ENCODE measurements around the gene SLCO4A1. TPM values are rescaled to one million over a fixed set of nuclear protein-coding genes. Genes with fewer than 3 reads are reported as not detected.

SLCO4A1 gene
- total and polyA plus RNA-seq, 2 donors (not counting 3 experiments of a cell fraction or from before 2014, with no cell fraction given), result 1.4 to 4.1 TPM

DNA sequence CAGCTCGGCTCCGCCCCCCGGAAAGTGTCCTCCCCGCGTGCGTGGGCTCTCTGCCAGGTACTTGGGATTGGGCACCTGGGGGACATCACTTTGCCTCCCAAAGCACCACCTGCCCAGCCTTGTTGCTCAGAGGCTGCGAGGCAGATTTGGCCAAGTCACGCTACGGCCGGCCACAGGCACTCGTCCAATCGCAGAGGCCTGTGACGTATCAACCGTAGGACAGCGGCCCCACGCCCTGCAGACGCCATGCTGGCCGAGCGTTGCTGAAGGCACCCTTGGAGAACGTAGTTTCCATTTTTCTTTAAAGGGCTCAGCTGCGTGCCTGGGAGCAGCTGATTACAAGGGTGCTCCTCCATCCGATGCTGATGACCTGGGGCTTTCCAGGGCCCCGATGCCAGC, 69.4 kb downstream of the SLCO4A1 start:
- no peak overlapping the region for H2AFZ ChIP-seq (ENCODE audit: low read depth, low read length)
- no peaks in the 10 kb centered on the region for H4K20me1 ChIP-seq (replicated peaks; ENCODE audit: control insufficient read depth, extremely low read depth, insufficient read depth, low read length)
- H3K36me3 ChIP-seq (ENCODE audit: control insufficient read depth in 2 of 2, extremely low read depth in 1 of 2, insufficient read depth in 2 of 2, low read length in 2 of 2), result no peaks in the 10 kb centered on the region
- intact Hi-C loops (cut with micrococcal nuclease), result no loop called here
- H3K4me3 ChIP-seq (replicated peaks in 1 of 3; ENCODE audit: insufficient read depth in 1 of 3, low read depth in 1 of 3, low read length in 3 of 3), result no peak overlapping the region
- no peak overlapping the region for H3K9ac ChIP-seq (replicated peaks; ENCODE audit: extremely low read depth, insufficient read depth, low read length)
- H3K9me1 ChIP-seq (replicated peaks; ENCODE audit: control insufficient read depth, extremely low read depth, insufficient read depth, low read length), result no peaks in the 10 kb centered on the region
- peaks cover 4 to 26% of the 10 kb centered on the region in 2 experiments for H3K27me3 ChIP-seq (ENCODE audit: control insufficient read depth in 2 of 2, insufficient read depth in 2 of 2, low read length in 2 of 2)
- H3K9me3 ChIP-seq (replicated peaks; ENCODE audit: control insufficient read depth, insufficient read depth, low read length), result no peaks in the 10 kb centered on the region
- ChIA-PET POLR2A (no interaction called here), CTCF (interaction anchor here (0.7 to 1.8 kb wide), 3 partner anchors 11 to 96 kb away, joined by 3 to 6 read pairs (median 3); no protein-coding TSS in a partner anchor)
- DNase-seq (ENCODE audit: low read depth, low spot score) (no peak), FAIRE-seq (no peak)
- no TSS peak for BruUV-seq (replicated peaks)
- H3K4me1 ChIP-seq (ENCODE audit: control insufficient read depth, extremely low read depth, insufficient read depth, low read length), result no peaks in the 10 kb centered on the region
- TF ChIP-seq FOS (IDR thresholded peaks at IDR 0.05; ENCODE audit: borderline replicate concordance, insufficient read depth, low read length) (no peak), POLR2A (IDR thresholded peaks at IDR 0.05; ENCODE audit: low read depth, low read length) (no peak), JUN (IDR thresholded peaks at IDR 0.05; ENCODE audit: borderline replicate concordance, insufficient read depth, insufficient read length, low read depth) (no peak), GATA2 (IDR thresholded peaks at IDR 0.05; ENCODE audit: insufficient read depth, insufficient read length, low read depth, low read length) (no peak), MYC (IDR thresholded peaks at IDR 0.05; ENCODE audit: low read depth, low read length) (no peak), POLR2AphosphoS5 (IDR thresholded peaks at IDR 0.05; ENCODE audit: insufficient read depth, low read depth, low read length) (no peak), EZH2 (IDR thresholded peaks at IDR 0.05; ENCODE audit: borderline replicate concordance, low read depth, low read length, severe bottlenecking) (no peak)
- TF ChIP-seq, protein P1, sequence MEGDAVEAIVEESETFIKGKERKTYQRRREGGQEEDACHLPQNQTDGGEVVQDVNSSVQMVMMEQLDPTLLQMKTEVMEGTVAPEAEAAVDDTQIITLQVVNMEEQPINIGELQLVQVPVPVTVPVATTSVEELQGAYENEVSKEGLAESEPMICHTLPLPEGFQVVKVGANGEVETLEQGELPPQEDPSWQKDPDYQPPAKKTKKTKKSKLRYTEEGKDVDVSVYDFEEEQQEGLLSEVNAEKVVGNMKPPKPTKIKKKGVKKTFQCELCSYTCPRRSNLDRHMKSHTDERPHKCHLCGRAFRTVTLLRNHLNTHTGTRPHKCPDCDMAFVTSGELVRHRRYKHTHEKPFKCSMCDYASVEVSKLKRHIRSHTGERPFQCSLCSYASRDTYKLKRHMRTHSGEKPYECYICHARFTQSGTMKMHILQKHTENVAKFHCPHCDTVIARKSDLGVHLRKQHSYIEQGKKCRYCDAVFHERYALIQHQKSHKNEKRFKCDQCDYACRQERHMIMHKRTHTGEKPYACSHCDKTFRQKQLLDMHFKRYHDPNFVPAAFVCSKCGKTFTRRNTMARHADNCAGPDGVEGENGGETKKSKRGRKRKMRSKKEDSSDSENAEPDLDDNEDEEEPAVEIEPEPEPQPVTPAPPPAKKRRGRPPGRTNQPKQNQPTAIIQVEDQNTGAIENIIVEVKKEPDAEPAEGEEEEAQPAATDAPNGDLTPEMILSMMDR (IDR thresholded peaks at IDR 0.05; ENCODE audit: extremely low read depth in 1 of 2, insufficient read depth in 1 of 2, low read depth in 1 of 2, low read length in 2 of 2), result no peak
- TF ChIP-seq, protein P2, sequence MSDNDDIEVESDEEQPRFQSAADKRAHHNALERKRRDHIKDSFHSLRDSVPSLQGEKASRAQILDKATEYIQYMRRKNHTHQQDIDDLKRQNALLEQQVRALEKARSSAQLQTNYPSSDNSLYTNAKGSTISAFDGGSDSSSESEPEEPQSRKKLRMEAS (IDR thresholded peaks at IDR 0.05; ENCODE audit: insufficient read depth, insufficient read length), result no peak
- dilution Hi-C loops (cut with MboI; ENCODE audit: extremely low pct_ligation_motif_present, low sequenced_read_pairs), result no loop called here
- no peak overlapping the region for H3K27ac ChIP-seq (ENCODE audit: insufficient read depth, low read depth, low read length)
- H3K79me2 ChIP-seq (ENCODE audit: control insufficient read depth, insufficient read depth, low read length), result no peaks in the 10 kb centered on the region
- no peak overlapping the region for H3K4me2 ChIP-seq (ENCODE audit: insufficient read depth, low read length)
